ENCODE results near the gene TEX19. TPM values are rescaled to one million over a fixed set of nuclear protein-coding genes. Genes with fewer than 3 reads are reported as not detected.
"Not testable (repeated sequence)": the region's sequence is repeated elsewhere in the genome, so short reads cannot be mapped to it uniquely, and the experiment has no call there.

TEX19 gene
- total RNA-seq, 2 experiments from 2014 or later: 0.15 TPM; not detected in 1

GRCh38 chr17:82361885-82362633 lies 3.0 kb downstream of the TEX19 start:
- Mint-ChIP-seq H3K27ac (no peak overlapping the region), H3K9me3 (ENCODE audit: low read depth) (no peaks in the 10 kb centered on the region), H3K27me3 (peaks cover 18% of the 10 kb centered on the region), H3K4me1 (peaks cover 7% of the 10 kb centered on the region), H3K36me3 (no peaks in the 10 kb centered on the region), H3K4me3 (no peak overlapping the region)
- CTCF ChIA-PET: interaction anchor here (1.3 kb wide), 1 partner anchor 9 kb away, joined by 4 read pairs; no protein-coding TSS in a partner anchor
- DNase-seq (no peak), ATAC-seq (peak; percentile 9)

- H3K36me3 Mint-ChIP-seq: no peaks in the 10 kb centered on the region
- H3K27me3 Mint-ChIP-seq: peaks cover 36% of the 10 kb centered on the region
- ATAC-seq: no peak
- no peaks in the 10 kb centered on the region for H3K9me3 Mint-ChIP-seq (ENCODE audit: low read depth)
- no peak overlapping the region for H3K4me3 Mint-ChIP-seq
- no peak for DNase-seq
- CTCF ChIA-PET: interaction anchor here (2.0 kb wide), 1 partner anchor 13 kb away, joined by 7 read pairs; no protein-coding TSS in a partner anchor
- H3K4me1 Mint-ChIP-seq: peaks cover 4% of the 10 kb centered on the region
- H3K27ac Mint-ChIP-seq: no peak overlapping the region
Measured at GRCh38 chr17:82365606-82366295, 6.7 kb downstream of the TEX19 start.

GRCh38 chr17:82366749-82367148 lies 7.7 kb downstream of the TEX19 start:
- Mint-ChIP-seq H3K36me3 (no peaks in the 10 kb centered on the region), H3K27ac (no peak overlapping the region)

GRCh38 chr17:82367724-82368524 lies 8.9 kb downstream of the TEX19 start:
- no peak overlapping the region for H3K27ac Mint-ChIP-seq

More at GRCh38 chr17:82366749-82367148, 7.7 kb downstream of the TEX19 start:
- Mint-ChIP-seq H3K9me3 (ENCODE audit: low read depth) (no peaks in the 10 kb centered on the region), H3K4me3 (no peak overlapping the region), H3K4me1 (peaks cover 10% of the 10 kb centered on the region), H3K27me3 (peaks cover 42% of the 10 kb centered on the region)
- no peak for DNase-seq
- CTCF ChIA-PET: interaction anchor here (0.7 to 2.0 kb wide), 4 partner anchors 14 to 228 kb away, joined by 3 to 7 read pairs (median 4); no protein-coding TSS in a partner anchor
- ATAC-seq: no peak

GRCh38 chr17:82369211-82369610 lies 10.2 kb downstream of the TEX19 start:
- DNase-seq: no peak
- no peak overlapping the region for H3K27ac Mint-ChIP-seq

More at GRCh38 chr17:82367724-82368524, 8.9 kb downstream of the TEX19 start:
- no peaks in the 10 kb centered on the region for H3K36me3 Mint-ChIP-seq
- peaks cover 50% of the 10 kb centered on the region for H3K27me3 Mint-ChIP-seq
- DNase-seq (no peak), ATAC-seq (no peak)
- no peaks in the 10 kb centered on the region for H3K9me3 Mint-ChIP-seq (ENCODE audit: low read depth)
- H3K4me3 Mint-ChIP-seq: no peak overlapping the region
- CTCF ChIA-PET: interaction anchor here (1.0 kb wide), 1 partner anchor 37 kb away, joined by 4 read pairs; no protein-coding TSS in a partner anchor
- H3K4me1 Mint-ChIP-seq: peaks cover 10% of the 10 kb centered on the region

GRCh38 chr17:82370471-82371332 lies 11.7 kb downstream of the TEX19 start:
- Mint-ChIP-seq H3K4me1 (peaks cover 11% of the 10 kb centered on the region), H3K36me3 (no peaks in the 10 kb centered on the region), H3K27ac (no peak overlapping the region), H3K9me3 (ENCODE audit: low read depth) (no peaks in the 10 kb centered on the region), H3K27me3 (peaks cover 61% of the 10 kb centered on the region), H3K4me3 (peak overlapping the region; percentile 54)
- peak; percentile 48 for ATAC-seq
- CTCF ChIA-PET: interaction anchor here (0.5 to 2.1 kb wide), 9 partner anchors 21 to 183 kb away, joined by 3 to 8 read pairs (median 3); no protein-coding TSS in a partner anchor
- DNase-seq: no peak

More at GRCh38 chr17:82369211-82369610, 10.2 kb downstream of the TEX19 start:
- peaks cover 11% of the 10 kb centered on the region for H3K4me1 Mint-ChIP-seq
- no peaks in the 10 kb centered on the region for H3K9me3 Mint-ChIP-seq (ENCODE audit: low read depth)
- CTCF ChIA-PET: interaction anchor here (1.2 to 2.1 kb wide), 2 partner anchors 19 to 184 kb away, joined by 3 to 8 read pairs; no protein-coding TSS in a partner anchor
- H3K4me3 Mint-ChIP-seq: no peak overlapping the region
- ATAC-seq: no peak
- peaks cover 58% of the 10 kb centered on the region for H3K27me3 Mint-ChIP-seq
- no peaks in the 10 kb centered on the region for H3K36me3 Mint-ChIP-seq

GRCh38 chr17:82371333-82372248 lies 12.5 kb downstream of the TEX19 start, which contains the start of gene UTS2R:
TSS of gene UTS2R (plus strand) at chr17:82371765. CDS start at chr17:82374325, 2,560 bp downstream.
- H3K9me3 Mint-ChIP-seq (ENCODE audit: low read depth): no peaks in the 10 kb centered on the region
- peak within 1 kb of the TSS; percentile 54 for H3K4me3 Mint-ChIP-seq
- CTCF ChIA-PET: interaction anchor here (1.1 to 2.1 kb wide), 5 partner anchors 21 to 74 kb away, joined by 3 to 8 read pairs (median 3); no protein-coding TSS in a partner anchor
- no peaks in the 10 kb centered on the region for H3K36me3 Mint-ChIP-seq
- ATAC-seq: no peak
- DNase-seq: no peak
- H3K27me3 Mint-ChIP-seq: peaks cover 64% of the 10 kb centered on the region
- no peak within 1 kb of the TSS for H3K27ac Mint-ChIP-seq
- peaks cover 11% of the 10 kb centered on the region for H3K4me1 Mint-ChIP-seq

GRCh38 chr17:82372249-82373071 lies 13.4 kb downstream of the TEX19 start:
- H3K27me3 Mint-ChIP-seq: peaks cover 59% of the 10 kb centered on the region
- CTCF ChIA-PET: interaction anchor here (0.8 kb wide), 1 partner anchor 345 kb away, joined by 4 read pairs; no protein-coding TSS in a partner anchor
- no peak for ATAC-seq
- H3K36me3 Mint-ChIP-seq: no peaks in the 10 kb centered on the region
- DNase-seq: no peak
- no peak overlapping the region for H3K4me3 Mint-ChIP-seq
- H3K9me3 Mint-ChIP-seq (ENCODE audit: low read depth): no peaks in the 10 kb centered on the region
- peaks cover 11% of the 10 kb centered on the region for H3K4me1 Mint-ChIP-seq
- H3K27ac Mint-ChIP-seq: no peak overlapping the region

GRCh38 chr17:82373072-82373452 lies 14.0 kb downstream of the TEX19 start:
- H3K36me3 Mint-ChIP-seq; H3K9me3 Mint-ChIP-seq (ENCODE audit: low read depth); ATAC-seq; H3K4me3 Mint-ChIP-seq; H3K27ac Mint-ChIP-seq; DNase-seq: not testable (repeated sequence)
- CTCF ChIA-PET: interaction anchor here (0.8 kb wide), 1 partner anchor 345 kb away, joined by 4 read pairs; no protein-coding TSS in a partner anchor
- Mint-ChIP-seq H3K27me3 (peaks cover 53% of the 10 kb centered on the region), H3K4me1 (peaks cover 11% of the 10 kb centered on the region)

- H3K4me1 Mint-ChIP-seq: peaks cover 11% of the 10 kb centered on the region
- no peak for ATAC-seq
- H3K27ac Mint-ChIP-seq: no peak overlapping the region
- H3K27me3 Mint-ChIP-seq: peaks cover 51% of the 10 kb centered on the region
- H3K36me3 Mint-ChIP-seq: no peaks in the 10 kb centered on the region
- H3K4me3 Mint-ChIP-seq: no peak overlapping the region
- H3K9me3 Mint-ChIP-seq (ENCODE audit: low read depth): no peaks in the 10 kb centered on the region
- DNase-seq: no peak
- CTCF ChIA-PET: no interaction called here
Measured at GRCh38 chr17:82373731-82374625, 14.9 kb downstream of the TEX19 start.
